Measurements from ENCODE around the gene FERD3L. TPM values are rescaled to one million over a fixed set of nuclear protein-coding genes. Genes with fewer than 3 reads are reported as not detected.

The FERD3L gene
- total and polyA plus RNA-seq, 2 donors from 2014 or later, result not detected

GRCh38 chr7:19133886-19134285 is 11.3 kb downstream of the FERD3L start:
- no peak for TF ChIP-seq CTCF (IDR thresholded peaks at IDR 0.05; ENCODE audit: borderline replicate concordance, extremely low read depth, insufficient read depth)
- intact Hi-C loops (cut with DNase I), result no loop called here
- Histone ChIP-seq H3K9ac (ENCODE audit: low read length in 3 of 3) (no peak overlapping the region), H3K27ac (ENCODE audit: low read depth in 2 of 2, low read length in 2 of 2) (no peak overlapping the region), H3K36me3 (ENCODE audit: control insufficient read depth in 2 of 3, insufficient read depth in 3 of 3, low read length in 3 of 3) (no peaks in the 10 kb centered on the region), H3K4me1 (ENCODE audit: control insufficient read depth in 2 of 3, insufficient read depth in 2 of 3, low read depth in 1 of 3, low read length in 3 of 3) (no peaks in the 10 kb centered on the region), H3K27me3 (ENCODE audit: control insufficient read depth, insufficient read depth, low read length) (no peaks in the 10 kb centered on the region), H3K4me3 (ENCODE audit: low read length in 3 of 3) (no peak overlapping the region), H3K9me3 (ENCODE audit: control insufficient read depth in 2 of 3, insufficient read depth in 1 of 3, low read length in 3 of 3) (no peaks in the 10 kb centered on the region)
- no peak for DNase-seq
- no peak for FAIRE-seq

- Histone ChIP-seq H3K9ac (ENCODE audit: low read length in 3 of 3) (no peak overlapping the region), H3K4me3 (ENCODE audit: low read length in 3 of 3) (no peak overlapping the region), H3K4me1 (ENCODE audit: control insufficient read depth in 2 of 3, insufficient read depth in 2 of 3, low read depth in 1 of 3, low read length in 3 of 3) (no peaks in the 10 kb centered on the region), H3K9me3 (ENCODE audit: control insufficient read depth in 2 of 3, insufficient read depth in 1 of 3, low read length in 3 of 3) (no peaks in the 10 kb centered on the region), H3K27me3 (ENCODE audit: control insufficient read depth, insufficient read depth, low read length) (no peaks in the 10 kb centered on the region), H3K36me3 (ENCODE audit: control insufficient read depth in 2 of 3, insufficient read depth in 3 of 3, low read length in 3 of 3) (no peaks in the 10 kb centered on the region), H3K27ac (ENCODE audit: low read depth in 2 of 2, low read length in 2 of 2) (no peak overlapping the region)
- no peak for TF ChIP-seq CTCF (IDR thresholded peaks at IDR 0.05; ENCODE audit: borderline replicate concordance, extremely low read depth, insufficient read depth)
- intact Hi-C loops (cut with DNase I), result no loop called here
- DNase-seq, result no peak
- FAIRE-seq, result no peak
Observed at GRCh38 chr7:19133390-19133789, 11.8 kb downstream of the FERD3L start.

- no peaks in the 10 kb centered on the region for H3K9me3 ChIP-seq (ENCODE audit: control insufficient read depth in 2 of 3, insufficient read depth in 1 of 3, low read length in 3 of 3)
- no peak for DNase-seq
- intact Hi-C loops (cut with DNase I), result no loop called here
- H3K27me3 ChIP-seq (ENCODE audit: control insufficient read depth, insufficient read depth, low read length), result no peaks in the 10 kb centered on the region
- no peak for FAIRE-seq
- no peak for TF ChIP-seq CTCF (IDR thresholded peaks at IDR 0.05; ENCODE audit: borderline replicate concordance, extremely low read depth, insufficient read depth)
- no peak overlapping the region for H3K9ac ChIP-seq (ENCODE audit: low read length in 3 of 3)
- no peaks in the 10 kb centered on the region for H3K4me1 ChIP-seq (ENCODE audit: control insufficient read depth in 2 of 3, insufficient read depth in 2 of 3, low read depth in 1 of 3, low read length in 3 of 3)
- H3K4me3 ChIP-seq (ENCODE audit: low read length in 3 of 3), result no peak overlapping the region
- H3K36me3 ChIP-seq (ENCODE audit: control insufficient read depth in 2 of 3, insufficient read depth in 3 of 3, low read length in 3 of 3), result no peaks in the 10 kb centered on the region
- no peak overlapping the region for H3K27ac ChIP-seq (ENCODE audit: low read depth in 2 of 2, low read length in 2 of 2)
Observed at GRCh38 chr7:19128856-19129255, 16.4 kb downstream of the FERD3L start.

GRCh38 chr7:19121977-19122588 is 23.1 kb downstream of the FERD3L start:
- peak in 2 of 5 donors; percentile 73 to 74 for DNase-seq
- peak; percentile 34 for TF ChIP-seq CTCF (IDR thresholded peaks at IDR 0.05; ENCODE audit: borderline replicate concordance, extremely low read depth, insufficient read depth)
- H3K27me3 ChIP-seq (ENCODE audit: control insufficient read depth, insufficient read depth, low read length), result peaks cover 28% of the 10 kb centered on the region
- peak; percentile 51 for FAIRE-seq
- H3K9me3 ChIP-seq (ENCODE audit: control insufficient read depth in 2 of 3, insufficient read depth in 1 of 3, low read length in 3 of 3), result no peaks in the 10 kb centered on the region
- no peaks in the 10 kb centered on the region for H3K4me1 ChIP-seq (ENCODE audit: control insufficient read depth in 2 of 3, insufficient read depth in 2 of 3, low read depth in 1 of 3, low read length in 3 of 3)
- H3K4me3 ChIP-seq (ENCODE audit: low read length in 3 of 3), result no peak overlapping the region
- H3K27ac ChIP-seq (ENCODE audit: low read depth in 2 of 2, low read length in 2 of 2), result no peak overlapping the region
- intact Hi-C loops (cut with DNase I), result no loop called here
- H3K36me3 ChIP-seq (ENCODE audit: control insufficient read depth in 2 of 3, insufficient read depth in 3 of 3, low read length in 3 of 3), result no peaks in the 10 kb centered on the region
- no peak overlapping the region for H3K9ac ChIP-seq (ENCODE audit: low read length in 3 of 3)

Measured in kidney (tissue), 14 donors.